HuH-7.5 (cell line): ENCODE measurements around the gene GMDS.
"Not testable (repeated sequence)": the region's sequence is repeated elsewhere in the genome, so short reads cannot be mapped to it uniquely, and the experiment has no call there.

Experiments
- DNase-seq: peaks from one replicate; pipeline ENCODE4 v3.0.0; 2011; ENCODE audit warnings: low spot score

GMDS gene

DNA sequence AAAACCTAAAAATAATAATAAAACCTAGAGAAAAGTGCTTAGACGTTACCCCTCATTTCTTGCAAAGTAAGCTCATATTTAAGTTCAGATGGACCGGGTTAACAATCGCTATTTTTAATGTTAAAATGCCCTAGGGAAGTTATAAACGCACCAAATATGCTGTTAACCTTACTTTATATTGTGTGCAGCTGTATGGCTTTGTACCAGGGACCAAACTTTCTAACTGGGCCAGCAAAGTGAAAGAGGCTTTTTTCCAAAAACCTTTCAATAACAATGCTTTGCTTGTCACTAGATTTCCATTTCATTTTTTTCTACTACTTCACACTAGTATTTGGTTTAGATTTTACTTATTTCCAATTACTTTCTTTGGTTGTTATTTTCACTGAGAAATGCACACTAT lies 387.2 kb downstream of the GMDS start:
- DNase-seq, result no peak

DNA sequence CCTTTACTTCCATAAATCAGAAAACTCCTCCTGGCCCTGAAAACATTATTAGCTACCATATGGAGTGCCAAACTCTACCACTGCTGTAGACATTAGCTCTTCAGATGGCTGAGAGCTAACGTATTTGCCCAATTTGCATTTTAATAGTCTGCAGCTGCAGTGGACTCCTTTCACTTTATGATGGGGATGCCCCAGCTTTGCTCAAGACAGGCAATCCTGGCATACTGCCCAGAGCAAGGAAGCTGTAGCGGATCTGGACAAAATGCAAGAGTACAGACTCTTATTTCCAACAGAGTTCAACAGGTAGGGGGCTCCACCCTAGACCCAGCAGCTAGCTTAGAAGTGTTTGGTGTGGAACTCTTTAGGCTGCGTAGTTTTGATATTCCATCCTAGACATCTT lies 389.0 kb downstream of the GMDS start:
- DNase-seq, result no peak

DNA sequence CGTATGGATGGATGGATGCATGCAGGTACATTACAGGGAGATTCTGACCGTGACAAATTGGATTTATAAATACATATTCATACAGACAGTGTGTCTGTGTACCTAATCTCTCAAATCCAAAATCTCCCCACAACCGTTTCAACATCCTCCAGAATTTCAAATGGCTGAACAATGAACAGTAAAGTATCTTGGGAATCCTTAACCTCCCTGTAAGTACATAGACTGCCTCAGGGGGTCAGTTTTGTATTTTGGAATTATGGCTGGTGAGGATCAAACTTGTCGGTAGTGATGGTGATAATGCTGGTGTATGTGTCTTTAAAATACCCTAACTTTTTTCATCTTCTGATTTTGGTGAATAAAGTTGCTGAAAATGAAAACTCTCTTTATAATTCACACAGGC lies 389.5 kb downstream of the GMDS start:
- no peak for DNase-seq

DNA sequence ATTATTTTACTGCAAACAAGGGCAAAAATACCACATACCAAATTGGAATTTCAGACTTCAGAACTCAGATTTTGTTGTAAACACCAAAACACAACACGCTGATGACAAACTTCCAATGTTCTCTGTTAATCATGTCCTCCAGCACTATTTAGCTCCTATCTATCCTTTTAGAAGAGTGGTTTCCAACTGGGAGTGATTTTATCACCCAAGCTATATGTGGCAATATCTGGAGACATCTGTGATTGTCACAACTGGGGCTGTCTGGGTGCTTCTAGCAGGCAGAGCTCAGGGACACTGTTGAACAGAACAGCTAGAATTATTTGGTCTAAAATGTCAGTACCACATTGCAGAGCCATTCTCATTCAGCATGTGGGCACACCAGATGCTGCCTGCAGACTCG lies 391.1 kb downstream of the GMDS start:
- no peak for DNase-seq

DNA sequence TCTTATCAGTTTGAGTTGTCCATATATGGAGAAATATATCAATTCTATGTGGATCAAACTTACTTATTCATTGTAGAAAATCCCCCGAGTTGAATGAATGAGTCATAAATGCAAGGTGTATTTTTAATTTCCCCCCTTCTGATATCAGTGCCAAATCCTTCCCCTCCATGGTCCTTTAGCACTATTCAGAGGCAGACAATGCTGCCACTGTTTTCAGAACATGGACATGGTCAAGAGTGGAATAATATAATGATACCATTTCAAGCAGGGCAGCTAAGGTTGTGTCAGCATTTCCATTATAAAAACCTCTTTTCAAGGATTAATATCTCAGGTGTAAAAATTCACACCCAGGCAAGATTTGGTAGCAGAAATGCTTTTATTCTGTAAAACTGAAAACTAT lies 391.6 kb downstream of the GMDS start:
- DNase-seq, result no peak

DNA sequence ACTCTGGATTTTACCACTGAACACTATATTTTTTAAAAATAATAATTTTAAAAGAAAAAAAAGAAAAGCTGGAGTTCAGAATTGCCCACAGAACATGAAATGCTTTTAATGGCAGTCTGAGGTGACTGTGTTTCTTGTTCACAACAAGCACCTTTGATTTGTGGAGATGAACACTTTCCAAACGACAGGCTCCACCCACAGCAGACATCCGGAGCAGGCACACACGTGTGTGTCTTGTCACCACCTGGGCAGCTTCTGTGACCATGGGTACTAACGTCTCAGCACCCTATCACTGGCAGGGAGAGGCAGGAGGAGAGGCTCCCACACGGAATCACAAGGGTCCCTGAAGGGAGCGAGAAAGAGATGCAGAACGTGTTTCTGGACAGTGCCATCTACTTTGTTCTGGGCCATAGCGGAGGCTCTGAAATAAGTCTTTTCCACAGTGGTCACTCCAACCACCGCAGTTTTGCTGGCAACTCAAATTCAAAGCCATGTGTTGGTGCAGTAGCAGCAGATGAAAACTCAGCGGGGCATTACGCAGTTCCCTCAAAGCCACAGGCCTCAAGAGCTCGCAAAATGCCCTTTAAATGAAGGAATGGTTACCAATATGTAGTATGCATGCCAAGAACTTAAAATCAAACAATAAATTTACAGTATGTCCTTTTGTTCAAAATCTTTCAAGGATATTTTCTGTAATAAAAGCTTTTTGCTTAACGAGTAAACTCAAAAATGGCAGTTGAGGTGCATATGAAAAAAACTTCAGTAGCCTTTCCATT lies 393.5 kb downstream of the GMDS start:
- no peak for DNase-seq

DNA sequence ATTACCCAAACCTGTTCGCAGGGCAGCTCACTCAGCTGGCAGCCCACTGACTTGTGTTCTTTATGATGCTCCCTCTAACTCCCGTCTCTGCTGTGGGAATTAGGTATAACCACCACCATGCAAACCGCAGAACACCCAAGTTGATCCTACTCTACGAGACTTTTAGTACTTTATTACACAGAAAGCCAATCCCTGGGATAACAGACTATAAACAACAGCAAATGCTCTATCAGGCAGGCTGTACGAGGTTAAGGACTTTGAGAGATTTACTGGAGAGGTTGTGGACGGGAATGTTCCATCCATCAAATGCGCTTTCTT lies 394.6 kb downstream of the GMDS start:
- DNase-seq, result no peak

DNA sequence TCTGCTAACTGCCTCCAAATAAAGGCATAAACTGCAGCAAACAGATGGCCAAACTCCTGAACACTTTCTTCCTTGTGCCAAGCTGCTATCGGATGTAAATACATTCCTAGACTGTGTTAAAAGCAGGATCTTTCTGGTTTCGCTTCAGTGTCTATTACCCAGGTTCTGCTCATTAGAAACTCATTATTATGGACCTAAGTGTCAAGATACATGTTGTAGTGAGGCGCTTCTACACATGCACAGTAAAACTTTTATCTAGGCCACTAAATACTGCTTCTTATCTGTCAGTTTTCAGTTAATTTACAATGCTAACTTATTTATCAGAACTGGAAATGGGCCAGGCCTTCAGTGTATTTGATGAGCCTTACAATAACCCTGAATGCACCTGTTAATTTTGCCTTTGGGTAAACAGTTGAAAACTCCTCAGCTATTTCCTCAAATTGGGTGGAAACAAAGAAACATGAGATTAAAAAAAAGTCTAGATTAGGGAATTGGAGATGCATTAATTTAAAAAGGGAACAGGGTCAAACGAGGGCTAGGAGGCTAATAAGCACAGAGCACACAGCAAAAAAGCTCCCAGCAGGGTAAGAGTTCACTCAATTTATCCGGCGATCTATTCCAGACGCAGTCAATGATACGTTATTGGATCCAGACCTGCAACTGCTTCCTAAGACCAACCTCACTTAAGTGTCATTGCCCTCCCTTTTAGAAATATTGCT lies 395.1 kb downstream of the GMDS start:
- DNase-seq, result no peak

DNA sequence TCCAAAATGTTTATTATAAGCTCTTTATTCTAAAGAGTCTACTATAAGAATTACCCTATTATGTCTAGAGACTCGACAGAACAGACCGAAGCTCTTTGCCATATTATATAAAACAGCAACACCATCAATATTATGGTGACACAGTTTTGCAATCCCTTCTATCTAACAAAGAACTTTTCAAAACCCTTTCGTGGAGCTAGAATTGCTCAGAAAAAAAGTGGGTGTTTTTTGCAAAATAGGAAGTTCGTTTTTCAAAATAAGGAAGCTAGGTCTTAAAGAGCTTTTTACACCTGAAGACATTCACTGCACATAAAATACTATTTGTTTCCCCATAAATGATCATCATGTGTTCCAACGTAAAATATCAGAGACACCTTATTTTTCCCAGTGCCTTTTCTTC lies 395.7 kb downstream of the GMDS start:
- DNase-seq, result no peak

DNA sequence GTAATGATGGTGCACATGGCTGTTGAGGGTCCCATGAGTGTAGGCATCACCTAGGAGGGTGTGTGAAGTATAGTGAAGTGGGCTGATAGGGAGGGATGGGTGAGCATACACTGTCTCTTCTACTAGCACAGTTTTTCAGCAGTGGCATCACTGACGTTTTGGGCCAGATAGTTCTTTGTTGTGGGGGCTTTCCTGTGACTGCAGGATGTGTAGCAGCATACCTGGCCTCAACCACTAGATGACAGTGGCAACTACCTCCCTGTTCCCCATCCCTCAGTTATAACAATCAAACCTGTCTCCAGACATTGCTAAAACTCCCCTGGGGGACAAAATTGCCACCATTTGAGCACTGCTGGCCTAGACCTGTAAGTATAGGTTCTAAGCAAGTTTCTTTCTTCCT lies 396.7 kb downstream of the GMDS start:
- no peak for DNase-seq

DNA sequence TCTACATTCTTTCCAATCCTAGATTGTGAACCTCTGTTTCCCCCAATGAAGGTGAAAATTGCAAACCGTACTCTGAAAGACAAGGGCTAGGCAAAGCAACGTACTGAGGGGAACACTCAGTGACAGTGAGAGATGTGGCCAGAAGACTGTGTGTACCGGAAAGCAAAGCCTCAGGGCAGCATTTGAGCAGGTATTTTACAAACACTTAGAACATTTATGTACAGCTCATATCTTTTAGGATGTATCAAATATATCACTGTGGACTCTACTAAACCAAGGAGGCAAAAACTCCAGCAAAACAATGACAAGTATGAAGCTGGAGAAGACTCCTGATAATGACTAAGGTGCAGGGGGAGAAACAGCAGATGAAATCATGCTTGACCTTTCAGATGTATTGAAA lies 398.8 kb downstream of the GMDS start:
- DNase-seq, result no peak

DNA sequence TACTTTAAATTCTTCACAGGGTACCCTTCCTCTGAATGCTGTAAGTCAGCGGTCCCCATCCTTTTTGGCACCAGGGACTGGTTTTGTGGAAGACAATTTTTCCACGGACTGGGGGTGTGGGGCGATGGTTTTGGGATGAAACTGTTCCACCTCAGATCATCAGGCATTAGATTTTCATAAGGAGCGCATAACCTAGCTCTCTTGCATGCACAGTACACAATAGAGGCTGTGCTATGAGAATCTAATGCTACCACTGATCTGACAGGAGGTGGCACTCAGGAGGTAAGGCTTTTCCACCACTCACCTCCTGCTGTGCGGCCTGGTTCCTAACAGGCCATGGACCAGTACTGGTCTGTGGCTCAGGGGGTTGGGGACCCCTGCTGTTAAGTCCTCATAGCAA lies 399.9 kb downstream of the GMDS start:
- DNase-seq, result not testable (repeated sequence)

DNA sequence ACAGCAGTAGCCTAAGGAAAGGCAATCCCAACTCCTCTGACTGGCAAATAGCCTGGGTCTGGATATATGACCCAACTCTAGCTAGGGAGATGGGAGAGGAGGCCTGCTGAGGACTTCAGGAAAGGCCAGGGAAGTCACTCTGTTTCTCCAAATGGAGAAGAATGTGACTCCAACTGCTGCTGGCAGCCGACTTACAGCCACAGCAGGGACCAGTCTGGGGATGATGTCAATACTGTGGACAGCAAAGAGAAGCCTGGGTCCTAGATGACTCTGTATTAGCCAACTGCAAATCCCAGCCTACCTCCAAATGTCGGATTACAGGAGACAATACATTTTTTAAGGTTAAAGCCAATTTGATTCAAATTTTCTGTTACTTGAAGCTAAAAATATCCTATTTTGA lies 403.1 kb downstream of the GMDS start:
- no peak for DNase-seq

DNA sequence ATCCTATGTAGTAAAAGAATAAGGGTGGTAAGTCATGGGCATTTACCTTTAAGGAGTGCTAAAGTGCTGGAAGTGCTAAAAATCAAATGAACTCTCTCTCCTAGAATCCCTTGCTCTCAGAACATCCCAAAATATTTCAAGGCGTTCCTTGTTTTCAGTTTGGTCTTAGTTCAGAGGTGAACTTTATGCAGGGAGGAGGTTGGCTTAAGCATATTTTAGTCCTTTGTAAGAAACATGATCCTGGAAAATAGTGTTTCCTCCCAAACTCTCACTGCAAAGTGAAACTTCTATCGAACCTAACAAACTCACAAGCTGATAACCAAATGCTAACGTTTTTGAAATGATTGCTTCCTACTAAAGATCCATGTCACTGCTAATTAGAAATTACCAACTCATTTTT lies 404.3 kb downstream of the GMDS start:
- no peak for DNase-seq

DNA sequence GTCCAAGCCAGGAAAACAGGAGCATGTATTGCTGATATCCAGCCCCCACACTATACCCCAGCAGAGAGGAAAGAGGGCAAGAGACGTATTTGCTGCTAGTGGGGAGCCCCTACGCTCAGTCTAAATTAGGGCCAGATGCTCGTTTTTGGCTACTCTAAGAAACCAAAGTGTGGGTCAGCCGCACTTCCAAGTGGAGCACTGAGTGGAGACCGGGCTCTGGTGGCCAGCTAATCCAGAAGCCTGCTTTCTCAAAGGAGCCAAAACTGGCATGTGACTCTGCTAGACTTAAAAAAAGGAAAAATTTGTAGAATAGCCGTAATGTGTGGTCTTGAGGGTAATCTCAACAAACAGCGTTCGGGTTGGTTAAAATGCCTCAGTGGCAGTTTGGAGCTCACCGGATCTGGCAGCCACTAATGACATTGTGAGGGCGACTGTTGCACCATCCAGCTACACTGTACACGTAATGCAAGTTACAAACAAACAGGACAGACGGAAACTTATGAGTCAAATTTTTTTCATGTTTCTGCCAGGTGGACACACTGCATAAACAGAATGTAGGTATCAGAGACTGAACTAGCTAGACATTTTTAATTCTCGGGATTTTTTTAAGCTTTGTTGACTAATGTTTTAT lies 404.8 kb downstream of the GMDS start:
- no peak for DNase-seq

DNA sequence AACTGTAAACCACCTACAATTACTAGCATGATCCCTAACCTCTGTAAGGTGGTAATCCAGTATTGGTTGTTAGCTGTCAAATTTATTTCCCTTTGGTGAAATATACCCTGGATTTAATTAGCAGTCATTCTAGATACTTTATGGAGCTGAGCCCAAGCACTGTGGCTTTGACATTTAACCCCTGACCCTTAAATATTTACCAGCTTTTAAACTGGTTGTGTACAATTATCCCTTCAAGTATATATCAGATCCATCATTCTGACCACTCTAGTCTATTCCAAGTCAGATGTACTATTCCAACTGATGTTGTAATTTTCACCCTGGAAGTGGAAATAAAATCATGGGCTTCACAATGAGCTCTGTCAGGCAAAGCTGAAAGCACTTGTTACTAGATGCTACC lies 406.0 kb downstream of the GMDS start:
- DNase-seq, result no peak

DNA sequence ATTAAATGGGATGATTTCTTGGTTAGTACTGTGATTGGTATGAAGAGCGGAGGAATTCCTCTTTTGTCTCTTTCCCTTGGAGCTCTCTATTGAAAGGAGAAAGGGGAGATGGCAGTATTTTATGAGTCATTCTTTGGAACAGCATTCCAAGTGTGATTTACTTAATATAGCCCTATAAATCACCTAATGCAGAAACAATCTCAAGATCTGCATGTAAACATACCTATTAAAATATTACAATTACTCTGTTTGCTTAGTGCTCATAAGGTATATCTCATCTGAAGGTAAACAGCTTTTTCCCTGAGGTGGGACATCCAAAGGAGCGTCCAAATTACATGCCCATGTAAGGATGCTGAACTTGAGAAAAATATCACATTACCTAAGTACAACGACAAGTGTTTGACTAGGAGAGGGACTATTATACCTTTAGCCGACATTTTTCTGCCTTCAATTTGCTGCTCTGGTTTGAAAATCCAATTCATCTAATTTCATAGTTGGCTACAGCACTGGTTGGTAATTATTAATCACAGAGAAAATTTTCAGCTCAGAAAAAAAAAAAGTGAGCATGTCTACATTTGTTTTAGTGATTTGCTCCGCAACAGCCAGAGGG lies 406.7 kb downstream of the GMDS start:
- no peak for DNase-seq

DNA sequence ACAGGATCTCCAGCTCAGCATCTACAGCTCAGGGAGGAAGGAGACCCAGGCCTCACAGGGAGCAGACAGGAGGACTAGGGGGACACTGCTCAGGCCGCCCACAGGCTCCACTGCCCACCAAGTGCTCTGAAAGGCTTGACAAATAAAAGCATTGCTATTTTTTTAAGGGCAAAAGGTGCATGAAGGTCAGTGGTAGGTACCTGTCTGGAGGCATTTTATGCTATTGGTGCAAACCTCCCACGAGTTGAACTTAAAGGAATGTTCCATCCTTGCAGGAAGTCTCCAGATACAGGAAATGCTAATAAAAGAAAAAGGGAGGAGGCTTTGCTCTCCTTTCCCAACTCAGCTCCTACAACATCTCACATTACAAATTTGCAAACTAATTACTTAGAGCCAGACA lies 407.6 kb downstream of the GMDS start:
- DNase-seq, result no peak

DNA sequence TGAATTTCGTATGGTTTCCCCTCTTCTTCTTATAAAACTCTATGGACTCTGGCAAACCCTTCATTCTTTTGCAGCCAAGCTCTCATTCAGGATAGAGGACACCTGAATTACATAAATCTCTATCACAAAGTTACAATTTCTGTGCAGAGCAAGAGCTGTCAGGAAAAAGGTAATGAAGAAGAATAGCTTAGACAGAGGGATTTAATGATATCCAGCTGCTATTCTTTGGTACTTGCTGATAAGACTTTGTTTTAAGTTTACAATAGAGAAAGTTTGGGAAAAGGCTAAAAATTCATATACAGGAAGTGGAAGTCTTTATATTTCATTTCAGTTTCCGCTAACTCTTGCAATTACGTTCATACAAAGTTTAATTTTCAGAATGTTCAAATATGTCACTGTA lies 408.7 kb downstream of the GMDS start:
- no peak for DNase-seq

DNA sequence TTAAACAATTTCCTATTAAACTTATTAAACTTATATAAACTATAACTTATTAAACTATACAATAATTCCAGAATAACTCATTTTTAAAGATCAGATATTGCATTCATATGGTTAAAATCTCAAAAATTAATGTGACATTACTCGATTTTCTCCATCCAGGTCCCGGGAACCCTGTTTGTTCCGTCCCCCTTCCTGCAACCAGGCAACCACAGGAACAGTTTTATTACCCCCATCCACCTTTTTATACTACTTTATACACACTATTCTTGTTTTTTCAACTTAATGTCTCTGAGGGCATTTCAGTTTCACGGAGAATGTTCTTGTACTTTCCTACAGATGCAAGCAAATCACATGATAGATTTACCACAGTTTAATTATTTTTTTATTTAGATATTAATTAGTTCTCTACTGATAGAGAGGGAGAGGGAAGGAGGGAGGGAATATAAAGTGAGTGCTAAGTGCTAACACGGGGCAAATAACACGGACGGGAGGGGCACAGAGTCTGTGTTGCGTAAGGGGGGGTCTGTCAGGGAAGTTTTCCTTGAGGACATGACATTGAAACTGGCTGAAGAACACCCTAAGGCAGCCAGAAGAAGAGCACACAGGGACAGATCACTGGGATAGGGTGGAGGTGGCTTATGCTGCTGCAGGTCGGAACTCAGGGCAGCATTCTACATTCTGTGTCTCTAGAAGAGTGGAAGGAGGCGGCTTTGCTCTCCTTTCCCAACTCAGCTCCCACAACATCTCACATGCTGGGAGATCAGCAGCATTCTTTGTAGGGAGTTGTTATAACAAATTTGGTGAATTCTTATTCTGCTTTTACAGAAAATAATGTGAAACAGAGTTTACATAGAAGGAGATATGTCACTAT lies 410.5 kb downstream of the GMDS start:
- no peak for DNase-seq

DNA sequence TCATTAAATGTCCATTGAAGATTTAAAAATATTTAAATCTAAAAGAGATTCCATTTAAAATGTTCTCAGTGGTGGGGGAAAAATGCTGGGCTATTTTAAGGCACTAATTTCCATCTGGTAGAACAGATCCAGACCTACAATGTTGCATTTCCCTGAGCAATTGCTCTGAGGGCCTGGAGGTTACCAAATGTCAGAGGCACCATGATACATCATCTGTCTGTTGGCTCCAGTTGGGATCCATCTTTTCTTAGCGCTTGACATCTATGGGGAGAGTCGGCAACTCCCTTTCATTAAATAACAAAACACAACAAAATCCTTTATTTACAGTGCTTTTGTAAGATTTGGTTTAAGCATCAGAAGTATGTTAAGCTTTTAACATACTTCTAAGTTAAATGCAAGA lies 411.2 kb downstream of the GMDS start:
- DNase-seq, result no peak
